ENCODE data around the gene SLC12A9. TPM values are rescaled to one million over a fixed set of nuclear protein-coding genes. Genes with fewer than 3 reads are reported as not detected.

The SLC12A9 gene
- total RNA-seq, 1 donor = 16.0 TPM

GRCh38 chr7:100884736-100885439, 32.4 kb downstream of the SLC12A9 start:
- DNase-seq (ENCODE audit: low read depth) = no peak
- no peak overlapping the region for H3K4me3 ChIP-seq (ENCODE audit: low read depth, low read length)
- TF ChIP-seq CTCF (IDR thresholded peaks at IDR 0.05; ENCODE audit: insufficient read depth, low read depth, low read length) = no peak

- DNase-seq (ENCODE audit: low read depth) = no peak
- no peak overlapping the region for H3K4me3 ChIP-seq (ENCODE audit: low read depth, low read length)
- TF ChIP-seq CTCF (IDR thresholded peaks at IDR 0.05; ENCODE audit: insufficient read depth, low read depth, low read length) = no peak
These were observed 33.1 kb downstream of the SLC12A9 start for GRCh38 chr7:100885440-100886141.

- no peak for DNase-seq (ENCODE audit: low read depth)
- no peak overlapping the region for H3K4me3 ChIP-seq (ENCODE audit: low read depth, low read length)
These were observed 33.8 kb downstream of the SLC12A9 start for GRCh38 chr7:100886142-100886935.

GRCh38 chr7:100886936-100887515, 34.5 kb downstream of the SLC12A9 start:
- no peak for DNase-seq (ENCODE audit: low read depth)
- no peak overlapping the region for H3K4me3 ChIP-seq (ENCODE audit: low read depth, low read length)
- TF ChIP-seq CTCF (IDR thresholded peaks at IDR 0.05; ENCODE audit: insufficient read depth, low read depth, low read length) = no peak

More at GRCh38 chr7:100886142-100886935, 33.8 kb downstream of the SLC12A9 start:
- TF ChIP-seq CTCF (IDR thresholded peaks at IDR 0.05; ENCODE audit: insufficient read depth, low read depth, low read length) = no peak

GRCh38 chr7:100887516-100888290, 35.2 kb downstream of the SLC12A9 start:
- H3K4me3 ChIP-seq (ENCODE audit: low read depth, low read length) = no peak overlapping the region
- TF ChIP-seq CTCF (IDR thresholded peaks at IDR 0.05; ENCODE audit: insufficient read depth, low read depth, low read length) = no peak
- DNase-seq (ENCODE audit: low read depth) = no peak
